ENCODE measurements around the gene FBXL20. TPM values are rescaled to one million over a fixed set of nuclear protein-coding genes. Genes with fewer than 3 reads are reported as not detected.

The FBXL20 gene
- total RNA-seq, 1 donor from 2014 or later, result 16.3 TPM

DNA sequence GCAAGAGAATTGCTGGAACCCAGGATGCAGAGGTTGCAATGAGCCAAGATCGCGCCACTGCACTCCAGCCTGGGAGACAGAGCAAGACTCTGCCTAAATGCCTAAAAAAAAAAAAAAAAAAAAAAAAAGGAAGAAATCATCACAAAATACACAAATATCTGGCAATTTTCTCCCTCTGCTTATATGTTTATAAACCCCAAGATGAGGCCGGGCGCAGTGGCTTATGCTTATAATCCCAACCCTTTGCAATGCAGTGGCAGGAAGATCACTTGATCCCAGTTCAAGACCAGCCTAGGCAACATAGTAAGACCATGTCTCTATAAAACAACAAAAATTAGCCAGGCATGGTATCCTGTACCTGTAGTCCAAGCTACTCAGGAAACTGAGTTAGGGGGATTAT is 28.2 kb upstream of the FBXL20 start:
- Histone ChIP-seq H3K27me3 (ENCODE audit: control insufficient read depth, insufficient read depth, low read length) (no peaks in the 10 kb centered on the region), H3K36me3 (ENCODE audit: control insufficient read depth, insufficient read depth, low read length) (no peaks in the 10 kb centered on the region), H3K4me3 (ENCODE audit: low read depth, low read length) (no peak overlapping the region)
- TF ChIP-seq, protein P1, sequence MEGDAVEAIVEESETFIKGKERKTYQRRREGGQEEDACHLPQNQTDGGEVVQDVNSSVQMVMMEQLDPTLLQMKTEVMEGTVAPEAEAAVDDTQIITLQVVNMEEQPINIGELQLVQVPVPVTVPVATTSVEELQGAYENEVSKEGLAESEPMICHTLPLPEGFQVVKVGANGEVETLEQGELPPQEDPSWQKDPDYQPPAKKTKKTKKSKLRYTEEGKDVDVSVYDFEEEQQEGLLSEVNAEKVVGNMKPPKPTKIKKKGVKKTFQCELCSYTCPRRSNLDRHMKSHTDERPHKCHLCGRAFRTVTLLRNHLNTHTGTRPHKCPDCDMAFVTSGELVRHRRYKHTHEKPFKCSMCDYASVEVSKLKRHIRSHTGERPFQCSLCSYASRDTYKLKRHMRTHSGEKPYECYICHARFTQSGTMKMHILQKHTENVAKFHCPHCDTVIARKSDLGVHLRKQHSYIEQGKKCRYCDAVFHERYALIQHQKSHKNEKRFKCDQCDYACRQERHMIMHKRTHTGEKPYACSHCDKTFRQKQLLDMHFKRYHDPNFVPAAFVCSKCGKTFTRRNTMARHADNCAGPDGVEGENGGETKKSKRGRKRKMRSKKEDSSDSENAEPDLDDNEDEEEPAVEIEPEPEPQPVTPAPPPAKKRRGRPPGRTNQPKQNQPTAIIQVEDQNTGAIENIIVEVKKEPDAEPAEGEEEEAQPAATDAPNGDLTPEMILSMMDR (IDR thresholded peaks at IDR 0.05; ENCODE audit: insufficient read depth, low read length, poor library complexity, severe bottlenecking), result no peak
- no peak for DNase-seq (ENCODE audit: low read depth)

DNA sequence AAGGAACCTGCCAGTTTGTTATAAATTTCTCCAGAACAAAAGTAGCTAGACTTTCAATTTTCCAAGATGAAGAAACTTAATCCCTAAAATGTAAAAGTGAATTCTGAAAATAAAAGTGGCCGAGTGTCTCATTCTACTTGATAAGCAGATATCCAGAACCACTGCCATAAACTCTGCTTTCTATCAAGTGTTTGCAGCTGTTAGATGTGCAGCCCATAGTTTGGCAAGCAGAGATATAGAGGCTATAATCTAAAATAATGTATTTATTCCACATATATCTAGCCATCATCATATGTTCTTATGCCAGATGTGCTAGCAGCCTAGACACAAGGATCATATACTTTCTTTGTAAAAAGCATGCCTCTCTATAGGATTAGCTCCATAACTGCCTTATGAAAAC is 14.7 kb upstream of the FBXL20 start:
- Histone ChIP-seq H3K36me3 (ENCODE audit: control insufficient read depth, insufficient read depth, low read length) (peaks cover 2% of the 10 kb centered on the region), H3K4me3 (ENCODE audit: low read depth, low read length) (no peak overlapping the region)
- TF ChIP-seq, protein P1 (IDR thresholded peaks at IDR 0.05; ENCODE audit: insufficient read depth, low read length, poor library complexity, severe bottlenecking), result no peak

DNA sequence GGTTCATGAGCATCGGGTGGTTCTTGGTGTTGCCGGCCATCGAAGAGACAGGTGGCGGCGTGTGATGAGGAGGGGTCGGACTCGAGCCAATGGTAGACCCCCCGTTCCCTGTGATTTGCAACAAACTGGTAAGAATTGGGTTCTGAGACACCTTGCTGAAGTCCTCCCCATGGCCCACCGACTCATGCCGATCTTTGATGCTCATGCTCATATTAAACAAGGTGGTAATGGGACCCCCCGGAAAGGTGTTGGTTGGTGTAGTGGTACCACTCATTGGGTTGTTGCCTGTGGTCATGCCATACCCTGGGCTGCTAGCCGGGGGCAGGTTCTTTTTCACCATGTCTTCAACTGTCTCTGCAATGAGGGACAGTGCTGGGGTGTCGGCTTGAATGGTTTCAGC is 8.9 kb upstream of the FBXL20 start:
- Histone ChIP-seq H3K27me3 (ENCODE audit: control insufficient read depth, insufficient read depth, low read length) (no peaks in the 10 kb centered on the region), H3K4me3 (ENCODE audit: low read depth, low read length) (no peak overlapping the region), H3K36me3 (ENCODE audit: control insufficient read depth, insufficient read depth, low read length) (no peaks in the 10 kb centered on the region)
- DNase-seq (ENCODE audit: low read depth), result no peak
- TF ChIP-seq, protein P1 (IDR thresholded peaks at IDR 0.05; ENCODE audit: insufficient read depth, low read length, poor library complexity, severe bottlenecking), result no peak

More for the DNA sequence above, 14.7 kb upstream of the FBXL20 start:
- no peaks in the 10 kb centered on the region for H3K27me3 ChIP-seq (ENCODE audit: control insufficient read depth, insufficient read depth, low read length)
- no peak for DNase-seq (ENCODE audit: low read depth)

DNA sequence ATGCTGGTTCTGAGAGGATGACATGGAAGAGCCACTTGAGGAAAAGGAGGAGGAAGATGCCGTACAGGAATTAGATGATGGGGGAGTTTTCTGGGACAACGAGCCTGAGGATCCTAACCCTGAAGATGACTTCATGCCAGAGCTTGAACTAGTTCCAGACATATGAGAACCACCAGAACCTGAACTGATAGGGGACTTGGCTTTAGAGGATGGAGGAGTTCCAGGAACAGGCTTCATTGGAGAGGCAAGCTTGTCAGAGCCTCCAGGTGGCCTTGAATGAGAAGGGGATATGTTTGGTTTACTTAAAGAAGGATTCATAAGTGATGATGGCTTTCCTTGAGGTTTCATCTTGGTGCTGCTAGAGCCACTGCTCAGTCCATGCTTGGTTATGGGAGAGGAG is 6.9 kb upstream of the FBXL20 start:
- Histone ChIP-seq H3K36me3 (ENCODE audit: control insufficient read depth, insufficient read depth, low read length) (no peaks in the 10 kb centered on the region), H3K4me3 (ENCODE audit: low read depth, low read length) (no peak overlapping the region), H3K27me3 (ENCODE audit: control insufficient read depth, insufficient read depth, low read length) (no peaks in the 10 kb centered on the region)
- DNase-seq (ENCODE audit: low read depth), result no peak
- TF ChIP-seq, protein P1 (IDR thresholded peaks at IDR 0.05; ENCODE audit: insufficient read depth, low read length, poor library complexity, severe bottlenecking), result no peak

DNA sequence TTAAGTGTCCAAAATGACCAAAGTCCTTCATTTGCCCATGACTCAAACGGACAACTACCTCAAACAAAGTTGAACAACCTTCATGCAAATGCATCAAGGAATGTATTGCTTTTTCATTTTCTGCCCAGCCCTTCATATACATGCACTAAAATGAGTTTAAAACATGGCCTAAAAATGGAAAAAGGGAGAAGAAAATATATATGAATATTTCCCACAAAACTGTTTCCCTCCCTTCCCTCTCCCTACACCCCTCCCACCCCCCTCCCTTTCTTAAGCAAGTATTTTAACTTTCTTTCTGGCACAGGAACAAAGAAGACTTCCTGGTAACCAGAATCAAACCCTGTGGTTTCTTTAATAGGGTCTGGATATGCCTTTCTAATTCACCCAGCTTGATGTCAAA is 5.5 kb upstream of the FBXL20 start:
- no peak overlapping the region for H3K4me3 ChIP-seq (ENCODE audit: low read depth, low read length)
- TF ChIP-seq, protein P1 (IDR thresholded peaks at IDR 0.05; ENCODE audit: insufficient read depth, low read length, poor library complexity, severe bottlenecking), result no peak

DNA sequence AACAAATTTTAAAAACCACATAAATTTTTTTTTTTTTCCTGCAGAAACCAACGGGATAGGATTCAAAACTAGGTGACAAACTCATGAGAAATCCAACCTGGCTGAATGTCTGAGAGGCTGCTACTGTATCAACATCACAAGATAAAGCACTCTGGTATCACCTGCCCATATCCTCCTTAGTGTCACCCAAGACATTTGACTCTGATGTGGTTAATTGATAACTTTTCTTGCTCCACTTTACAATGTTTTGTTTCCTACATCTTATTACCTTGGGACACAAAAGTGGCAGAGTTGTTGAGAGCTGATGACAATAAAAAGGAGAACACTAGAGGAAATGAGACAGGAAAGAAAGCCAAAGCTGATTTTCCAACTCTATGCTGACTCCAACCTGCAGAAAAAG is 4.0 kb upstream of the FBXL20 start:
- no peak for DNase-seq (ENCODE audit: low read depth)
- Histone ChIP-seq H3K27me3 (ENCODE audit: control insufficient read depth, insufficient read depth, low read length) (no peaks in the 10 kb centered on the region), H3K36me3 (ENCODE audit: control insufficient read depth, insufficient read depth, low read length) (no peaks in the 10 kb centered on the region), H3K4me3 (ENCODE audit: low read depth, low read length) (no peak overlapping the region)
- TF ChIP-seq, protein P1 (IDR thresholded peaks at IDR 0.05; ENCODE audit: insufficient read depth, low read length, poor library complexity, severe bottlenecking), result no peak

More for the DNA sequence above, 5.5 kb upstream of the FBXL20 start:
- DNase-seq (ENCODE audit: low read depth), result no peak
- Histone ChIP-seq H3K36me3 (ENCODE audit: control insufficient read depth, insufficient read depth, low read length) (no peaks in the 10 kb centered on the region), H3K27me3 (ENCODE audit: control insufficient read depth, insufficient read depth, low read length) (no peaks in the 10 kb centered on the region)

Measured in kidney epithelial cell (primary cell).